Medulla oblongata (tissue), 1 donor: Measurements from ENCODE around the gene TM4SF4.
A peak's percentile ranks its signal among the peaks of the same experiment; 100 is the strongest.

Experiments
- DNase-seq: peaks from one replicate; pipeline ENCODE4 v3.0.0-alpha.2; 2015; ENCODE audit errors: extremely low spot score

TM4SF4 gene

GRCh38 chr3:149481491-149481890 is 7.0 kb downstream of the TM4SF4 start:
- DNase-seq = no peak

GRCh38 chr3:149486726-149487125 is 12.2 kb downstream of the TM4SF4 start:
- DNase-seq = no peak

DNA sequence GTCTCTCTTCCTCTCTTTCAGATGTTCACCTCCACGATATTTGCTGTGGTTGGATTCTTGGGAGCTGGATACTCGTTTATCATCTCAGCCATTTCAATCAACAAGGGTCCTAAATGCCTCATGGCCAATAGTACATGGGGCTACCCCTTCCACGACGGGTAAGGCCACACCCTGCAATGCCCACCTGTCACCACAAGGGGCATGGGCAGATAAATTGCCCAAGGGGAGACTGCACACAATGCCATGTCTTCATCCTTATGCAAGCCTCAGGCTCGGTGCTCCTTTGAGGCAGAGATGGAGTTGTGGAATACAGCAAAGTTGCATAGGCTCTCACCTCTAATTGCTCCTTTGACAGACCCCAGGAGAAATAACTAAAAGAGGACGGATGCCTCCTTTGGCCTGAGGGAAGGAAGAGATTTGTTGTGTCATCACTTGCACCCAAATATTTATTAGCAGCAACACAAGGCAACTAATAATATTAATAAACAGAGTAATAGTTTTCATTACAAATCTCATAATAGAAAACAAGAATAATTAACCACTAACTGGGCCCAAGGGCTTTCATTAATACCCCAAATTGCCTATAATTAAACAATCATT is 13.2 kb downstream of the TM4SF4 start:
- no peak for DNase-seq

DNA sequence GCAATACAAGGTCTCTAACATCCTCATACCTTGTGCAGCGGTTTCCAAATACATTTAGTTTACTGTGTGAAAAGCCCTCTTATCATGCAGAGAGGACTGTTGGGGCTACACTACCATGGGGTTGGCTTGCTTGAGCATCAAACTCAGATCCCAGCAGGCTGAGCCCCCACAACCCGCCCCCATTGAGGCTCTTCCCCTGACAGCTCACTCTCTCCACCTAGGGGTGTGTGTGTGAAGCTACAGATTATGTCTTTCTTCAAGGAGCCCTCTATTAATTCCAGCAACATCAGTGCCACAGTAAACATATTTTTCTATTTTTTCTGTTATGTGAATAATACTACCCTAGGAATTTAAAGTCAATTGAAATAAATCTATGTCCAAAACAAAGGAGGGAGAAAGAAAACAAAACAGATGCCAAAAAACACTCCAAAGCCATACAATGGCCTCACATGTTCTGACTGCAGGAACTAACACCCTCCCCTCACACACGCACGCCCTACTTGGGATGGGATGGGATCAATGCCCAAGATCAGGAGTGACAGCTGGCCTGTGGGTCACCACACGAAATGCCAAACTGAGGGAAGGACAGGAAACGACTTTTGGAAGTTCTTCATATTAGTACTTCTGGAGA is 14.7 kb downstream of the TM4SF4 start:
- no peak for DNase-seq

- no peak for DNase-seq
Observed at GRCh38 chr3:149490260-149490971, 15.9 kb downstream of the TM4SF4 start.

DNA sequence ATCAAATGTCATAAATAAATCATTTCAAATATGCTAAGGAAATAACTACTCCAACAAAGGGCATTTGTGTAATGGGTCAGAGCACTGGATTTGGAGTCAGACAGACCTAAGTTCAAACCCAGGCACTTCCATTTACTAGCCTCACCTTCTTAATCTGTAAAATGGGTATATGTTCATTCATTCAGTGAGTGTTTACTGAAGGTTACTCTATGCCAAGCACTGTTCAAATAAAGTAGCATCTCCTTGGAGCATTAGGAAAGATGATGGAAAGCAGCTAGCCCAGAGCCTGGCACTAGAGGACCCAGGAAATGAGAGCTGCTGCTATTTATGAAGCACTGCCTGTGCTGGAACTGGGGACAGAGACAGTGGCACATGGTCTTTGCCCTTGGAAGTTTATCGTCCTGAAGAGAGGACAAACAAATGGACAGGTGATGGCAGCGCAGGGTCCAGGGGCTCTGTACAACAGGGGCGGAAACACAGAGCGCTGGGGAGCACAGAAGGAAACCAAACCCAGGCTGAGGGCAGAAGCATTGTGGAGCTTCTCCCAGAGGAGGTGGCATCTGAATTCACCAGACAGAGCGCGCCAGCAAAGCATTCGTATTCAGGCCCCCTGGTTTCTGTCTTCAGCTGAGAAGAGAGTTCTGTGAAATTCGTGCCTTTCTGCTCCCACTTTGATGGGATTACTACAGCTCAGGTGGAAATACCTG is 19.0 kb downstream of the TM4SF4 start:
- DNase-seq = no peak

GRCh38 chr3:149494022-149494758 is 19.7 kb downstream of the TM4SF4 start:
- DNase-seq = peak; percentile 61

- DNase-seq = no peak
Observed at GRCh38 chr3:149494759-149495580, 20.5 kb downstream of the TM4SF4 start.

DNA sequence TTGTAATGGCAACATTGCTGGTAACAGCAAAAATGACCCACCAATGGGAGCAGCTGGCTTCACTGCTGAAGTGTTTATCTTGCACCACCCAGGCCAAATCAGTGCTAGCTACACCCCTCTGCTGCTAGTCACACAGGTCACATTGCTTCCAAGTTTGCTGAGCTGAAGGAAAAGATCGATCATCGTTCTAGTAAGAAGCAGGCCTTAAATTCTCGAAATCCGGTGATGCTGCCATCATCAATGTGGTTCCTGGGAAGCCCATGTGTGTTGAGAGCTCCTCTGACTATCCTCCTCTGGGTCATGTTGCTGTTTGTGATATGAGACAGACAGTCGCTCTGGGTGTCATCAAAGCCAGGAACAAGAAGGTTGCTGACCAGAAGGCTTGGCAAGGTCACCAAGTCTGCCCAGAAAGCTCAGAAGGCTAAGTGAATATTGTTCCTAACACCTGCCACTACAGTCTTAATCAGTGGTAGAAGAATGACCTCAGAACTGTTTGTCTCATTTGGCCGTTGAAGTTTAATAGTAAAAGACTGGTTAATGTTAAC is 21.2 kb downstream of the TM4SF4 start:
- no peak for DNase-seq

- no peak for DNase-seq
Observed at GRCh38 chr3:149496891-149497290, 22.4 kb downstream of the TM4SF4 start.

GRCh38 chr3:149497966-149498670 is 23.6 kb downstream of the TM4SF4 start:
- no peak for DNase-seq

DNA sequence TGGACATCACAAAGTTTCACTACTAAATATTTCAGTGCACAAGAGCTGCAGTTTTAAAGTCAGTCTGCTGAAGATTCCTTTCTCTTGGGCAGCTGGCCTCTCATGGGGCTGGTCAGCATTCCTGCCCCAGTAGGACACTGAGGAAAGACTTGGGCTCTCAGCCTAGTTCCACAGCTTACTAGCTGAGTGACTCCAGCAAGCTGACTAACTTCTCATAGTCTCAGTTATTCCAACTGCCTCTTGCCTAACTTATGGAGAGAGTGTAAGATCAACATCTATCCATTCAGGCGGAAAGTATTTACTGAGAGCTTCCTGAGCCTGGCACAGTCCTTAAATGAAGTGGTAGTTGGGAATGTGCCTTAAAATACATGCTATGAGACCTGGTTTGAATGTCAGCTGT is 27.0 kb downstream of the TM4SF4 start:
- no peak for DNase-seq

GRCh38 chr3:149502438-149502837 is 27.9 kb downstream of the TM4SF4 start:
- DNase-seq = no peak

DNA sequence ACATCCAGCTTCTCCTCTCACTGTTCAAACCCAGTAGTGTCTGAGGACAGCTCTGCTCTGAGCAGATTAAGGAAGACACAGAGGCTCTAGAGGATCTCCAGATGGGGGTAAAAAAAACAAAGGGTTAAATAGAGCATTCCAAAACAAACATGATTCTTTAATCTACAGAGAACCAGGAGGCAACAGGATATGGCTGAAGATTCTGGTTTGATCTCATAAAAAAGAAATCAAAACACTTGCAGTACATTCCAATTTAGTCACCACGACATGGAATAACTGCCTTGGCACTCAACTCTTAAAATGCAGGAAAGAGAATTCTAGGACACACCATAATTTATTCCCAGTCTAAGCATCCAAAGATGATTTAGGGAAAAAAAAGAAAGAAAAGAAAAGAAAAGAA is 32.0 kb downstream of the TM4SF4 start:
- no peak for DNase-seq

DNA sequence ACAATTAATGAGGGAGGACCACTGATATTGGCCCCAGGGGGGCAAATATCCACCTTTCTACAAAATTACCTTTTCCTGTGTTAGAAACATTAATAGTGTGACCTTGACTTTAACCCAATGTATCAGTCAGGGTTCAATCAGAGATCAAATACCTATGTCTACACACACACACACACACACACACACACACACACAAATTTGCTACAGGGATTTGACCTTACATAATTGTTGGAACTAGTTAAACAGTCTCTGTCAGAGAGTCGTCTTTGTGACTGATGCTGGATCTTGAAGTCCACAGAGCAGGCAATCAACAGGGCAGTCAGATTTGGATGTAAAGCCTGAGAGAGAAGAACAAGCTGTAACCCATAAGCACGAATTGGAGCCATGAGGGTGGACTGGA is 32.5 kb downstream of the TM4SF4 start:
- no peak for DNase-seq

GRCh38 chr3:149507491-149508324 is 33.2 kb downstream of the TM4SF4 start:
- DNase-seq = peak; percentile 30

- no peak for DNase-seq
Observed at GRCh38 chr3:149509526-149509925, 35.0 kb downstream of the TM4SF4 start.

DNA sequence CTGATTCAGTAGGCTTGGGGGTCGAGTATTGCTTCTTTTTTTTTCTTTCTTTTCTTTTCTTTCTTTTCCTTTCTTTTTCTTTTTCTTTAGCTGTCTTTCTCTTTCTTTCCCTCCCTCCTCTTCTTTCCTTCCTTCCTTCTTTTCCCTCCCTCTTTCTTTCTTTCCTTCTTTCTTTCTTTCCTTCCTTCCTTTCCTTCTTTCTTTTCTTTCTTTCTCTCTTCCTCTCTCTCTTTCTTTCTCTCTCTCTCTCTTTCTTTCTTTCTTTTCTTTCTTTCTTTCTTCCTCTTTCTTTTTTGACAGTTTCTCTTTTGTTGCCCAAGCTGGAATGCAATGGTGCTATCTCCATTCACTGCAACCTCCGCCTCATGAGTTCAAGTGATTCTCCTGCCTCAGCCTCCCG is 36.0 kb downstream of the TM4SF4 start:
- no peak for DNase-seq

GRCh38 chr3:149511040-149511626 is 36.6 kb downstream of the TM4SF4 start:
- no peak for DNase-seq
